Astrocyte (in vitro differentiated cells and primary cell): ENCODE measurements around the gene QSOX2.

Source experiments
- EZH2 ChIP-seq: IDR thresholded peaks from 2 replicates; pipeline ENCODE4 v1.6.1; 2012; ENCODE audit warnings: mild to moderate bottlenecking, low read length, inconsistent platforms; ENCODE audit not compliant: insufficient read depth
- TF ChIP-seq, protein P1 (sequence below): IDR thresholded peaks from 2 replicates; pipeline ENCODE4 v1.5.1; 2011; ENCODE audit warnings: low read depth, mild to moderate bottlenecking, inconsistent platforms, low read length, moderate library complexity; ENCODE audit not compliant: insufficient read depth

- TF ChIP-seq, protein P1, sequence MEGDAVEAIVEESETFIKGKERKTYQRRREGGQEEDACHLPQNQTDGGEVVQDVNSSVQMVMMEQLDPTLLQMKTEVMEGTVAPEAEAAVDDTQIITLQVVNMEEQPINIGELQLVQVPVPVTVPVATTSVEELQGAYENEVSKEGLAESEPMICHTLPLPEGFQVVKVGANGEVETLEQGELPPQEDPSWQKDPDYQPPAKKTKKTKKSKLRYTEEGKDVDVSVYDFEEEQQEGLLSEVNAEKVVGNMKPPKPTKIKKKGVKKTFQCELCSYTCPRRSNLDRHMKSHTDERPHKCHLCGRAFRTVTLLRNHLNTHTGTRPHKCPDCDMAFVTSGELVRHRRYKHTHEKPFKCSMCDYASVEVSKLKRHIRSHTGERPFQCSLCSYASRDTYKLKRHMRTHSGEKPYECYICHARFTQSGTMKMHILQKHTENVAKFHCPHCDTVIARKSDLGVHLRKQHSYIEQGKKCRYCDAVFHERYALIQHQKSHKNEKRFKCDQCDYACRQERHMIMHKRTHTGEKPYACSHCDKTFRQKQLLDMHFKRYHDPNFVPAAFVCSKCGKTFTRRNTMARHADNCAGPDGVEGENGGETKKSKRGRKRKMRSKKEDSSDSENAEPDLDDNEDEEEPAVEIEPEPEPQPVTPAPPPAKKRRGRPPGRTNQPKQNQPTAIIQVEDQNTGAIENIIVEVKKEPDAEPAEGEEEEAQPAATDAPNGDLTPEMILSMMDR, result no peak
- no peak for TF ChIP-seq EZH2
These were observed 28.9 kb downstream of the QSOX2 start for GRCh38 chr9:136216541-136217244.
